Erythroblast (primary cell): ENCODE data around the gene ENG.

ENCODE experiments used
- GATA1 ChIP-seq: IDR thresholded peaks from 2 replicates; pipeline ENCODE4 v1.6.1; 2011; ENCODE audit warnings: low read depth, mild to moderate bottlenecking, control low read depth, low read length, moderate library complexity
- POLR2A ChIP-seq: IDR thresholded peaks from 2 replicates; pipeline ENCODE4 v1.6.1; 2011; ENCODE audit warnings: mild to moderate bottlenecking, low read length

DNA sequence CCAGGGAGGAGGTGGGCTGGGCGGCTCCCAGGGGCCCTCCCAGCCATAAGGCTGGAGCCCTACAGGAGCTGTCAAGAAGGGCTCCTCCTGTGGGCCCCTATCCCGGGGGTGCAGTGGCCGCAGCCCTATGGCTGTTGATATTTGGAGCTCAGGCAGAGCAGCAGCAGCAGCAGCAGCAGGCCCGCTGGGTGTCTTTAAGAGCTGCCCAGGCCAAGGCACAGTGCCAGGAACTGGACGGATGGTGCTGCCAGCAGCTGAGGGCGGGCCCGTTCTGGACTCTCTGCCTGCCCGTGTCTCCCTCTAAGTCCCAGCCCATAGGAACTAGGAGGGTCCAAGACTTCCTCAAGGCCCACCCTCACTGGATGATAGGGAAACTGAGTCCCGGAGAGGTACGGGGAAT lies 19.4 kb upstream of the ENG start:
- TF ChIP-seq POLR2A (no peak), GATA1 (no peak)
